HEK293 (cell line): ENCODE data around the gene CSNK1G3.

Experiments
- CTCF ChIA-PET: fragments of 350-600 bp; formaldehyde crosslinking; extraction: SDS; loops from one replicate; lab custom pipeline; 2021; ENCODE audit warnings: antibody characterized with exemption; lab: Yijun Ruan, JAX
- POLR2A ChIA-PET: fragments of 300-600 bp; formaldehyde crosslinking; extraction: SDS; loops from one replicate; lab custom pipeline; 2020; ENCODE audit warnings: antibody characterized with exemption, inconsistent platforms; lab: Yijun Ruan, JAX
- H3K27ac ChIP-seq: fragments of 200-500 bp; sonication (Bioruptor generic); 2 replicates; pipeline ENCODE4 v1.5.1; 2014; ENCODE audit warnings: low read depth, low read length, control low read depth, inconsistent platforms; ENCODE audit errors: extremely low read depth
- H3K36me3 ChIP-seq, 2 experiments: fragments of 200-500 bp in 1 of 2; sonication (Bioruptor generic) in 1 of 2; 1 replicate in 1 of 2; 2 replicates in 1 of 2; pipeline ENCODE4 v1.5.1; 2014 to 2017; ENCODE audit warnings: inconsistent platforms in 2 of 2, low read length in 2 of 2; ENCODE audit not compliant: control insufficient read depth in 2 of 2, insufficient read depth in 1 of 2
- H3K4me1 ChIP-seq: fragments of 200-500 bp; sonication (Bioruptor generic); 2 replicates; pipeline ENCODE4 v1.5.1; 2014; ENCODE audit warnings: mild to moderate bottlenecking, low read length, inconsistent platforms; ENCODE audit not compliant: control insufficient read depth, insufficient read depth
- H3K4me3 ChIP-seq: 2 replicates; pipeline ENCODE4 v1.5.1; 2011; ENCODE audit warnings: low read depth, mild to moderate bottlenecking, control low read depth, low read length, moderate library complexity
- H3K9me3 ChIP-seq: fragments of 200-500 bp; sonication (Bioruptor generic); 2 replicates; pipeline ENCODE4 v1.5.1; 2014; ENCODE audit warnings: low read depth, low read length, inconsistent platforms; ENCODE audit not compliant: control insufficient read depth, insufficient read depth
- EGR2 ChIP-seq: fragments of 450-650 bp; formaldehyde crosslinking; IDR thresholded peaks from 2 replicates; pipeline ENCODE4 v1.5.1; 2016; ENCODE audit warnings: low read depth, missing biosample characterization, missing genetic modification characterization
- MEIS1 ChIP-seq: sonication (generic); formaldehyde crosslinking; IDR thresholded peaks from 2 replicates; pipeline ENCODE4 v1.8.1; 2022; ENCODE audit warnings: missing genetic modification reagents, mild to moderate bottlenecking, borderline replicate concordance
- REST ChIP-seq: fragments of 450-650 bp; formaldehyde crosslinking; IDR thresholded peaks from 2 replicates; pipeline ENCODE4 v1.5.1; 2016; ENCODE audit warnings: missing biosample characterization, missing genetic modification characterization
- ZBTB20 ChIP-seq: fragments of 450-650 bp; formaldehyde crosslinking; IDR thresholded peaks from 2 replicates; pipeline ENCODE4 v1.5.1; 2016; ENCODE audit warnings: missing biosample characterization, missing genetic modification characterization
- ZBTB6 ChIP-seq: fragments of 450-650 bp; formaldehyde crosslinking; IDR thresholded peaks from 2 replicates; pipeline ENCODE4 v1.5.1; 2017; ENCODE audit warnings: missing biosample characterization, missing genetic modification characterization
- ZNF114 ChIP-seq: fragments of 450-650 bp; formaldehyde crosslinking; IDR thresholded peaks from 2 replicates; pipeline ENCODE4 v1.5.0; 2017; ENCODE audit warnings: missing biosample characterization, missing genetic modification characterization
- ZNF140 ChIP-seq: fragments of 450-650 bp; formaldehyde crosslinking; IDR thresholded peaks from 2 replicates; pipeline ENCODE4 v1.5.1; 2016; ENCODE audit warnings: missing biosample characterization, missing genetic modification characterization
- ZNF214 ChIP-seq: fragments of 450-650 bp; formaldehyde crosslinking; IDR thresholded peaks from 2 replicates; pipeline ENCODE4 v1.5.1; 2017; ENCODE audit warnings: missing biosample characterization, mild to moderate bottlenecking, missing genetic modification characterization, borderline replicate concordance
- ZNF223 ChIP-seq: fragments of 450-650 bp; formaldehyde crosslinking; IDR thresholded peaks from 2 replicates; pipeline ENCODE4 v1.5.1; 2016; ENCODE audit warnings: missing biosample characterization, missing genetic modification characterization
- ZNF239 ChIP-seq: fragments of 450-650 bp; formaldehyde crosslinking; IDR thresholded peaks from 2 replicates; pipeline ENCODE4 v1.5.1; 2016; ENCODE audit warnings: missing biosample characterization, missing genetic modification characterization
- ZNF24 ChIP-seq: fragments of 450-650 bp; formaldehyde crosslinking; IDR thresholded peaks from 2 replicates; pipeline ENCODE4 v1.5.1; 2016; ENCODE audit warnings: missing biosample characterization, missing genetic modification characterization
- ZNF302 ChIP-seq: fragments of 450-650 bp; formaldehyde crosslinking; IDR thresholded peaks from 2 replicates; pipeline ENCODE4 v1.5.1; 2016; ENCODE audit warnings: missing biosample characterization, missing genetic modification characterization, low read depth
- ZNF324 ChIP-seq: fragments of 450-650 bp; formaldehyde crosslinking; IDR thresholded peaks from 2 replicates; pipeline ENCODE4 v1.5.1; 2016; ENCODE audit warnings: missing biosample characterization, missing genetic modification characterization
- ZNF544 ChIP-seq: fragments of 450-650 bp; formaldehyde crosslinking; IDR thresholded peaks from 2 replicates; pipeline ENCODE4 v1.5.0; 2017; ENCODE audit warnings: missing biosample characterization, missing genetic modification characterization
- ZNF624 ChIP-seq: fragments of 450-650 bp; formaldehyde crosslinking; IDR thresholded peaks from 2 replicates; pipeline ENCODE4 v1.5.1; 2017; ENCODE audit warnings: missing biosample characterization, missing genetic modification characterization
- ZNF776 ChIP-seq: fragments of 450-650 bp; formaldehyde crosslinking; IDR thresholded peaks from 2 replicates; pipeline ENCODE4 v1.5.0; 2017; ENCODE audit warnings: missing biosample characterization, missing genetic modification characterization, borderline replicate concordance
- TF ChIP-seq, protein P1 (sequence below): fragments of 450-650 bp; formaldehyde crosslinking; IDR thresholded peaks from 2 replicates; pipeline ENCODE4 v1.5.1; 2016; ENCODE audit warnings: missing biosample characterization, missing genetic modification characterization, borderline replicate concordance
- TF ChIP-seq, protein P2 (sequence below): fragments of 450-650 bp; formaldehyde crosslinking; IDR thresholded peaks from 2 replicates; pipeline ENCODE4 v1.5.1; 2016; ENCODE audit warnings: missing biosample characterization, missing genetic modification characterization
- TF ChIP-seq, protein P3 (sequence below): fragments of 450-650 bp; formaldehyde crosslinking; IDR thresholded peaks from 2 replicates; pipeline ENCODE4 v1.5.1; 2017; ENCODE audit warnings: missing biosample characterization, missing genetic modification characterization

Gene CSNK1G3

DNA sequence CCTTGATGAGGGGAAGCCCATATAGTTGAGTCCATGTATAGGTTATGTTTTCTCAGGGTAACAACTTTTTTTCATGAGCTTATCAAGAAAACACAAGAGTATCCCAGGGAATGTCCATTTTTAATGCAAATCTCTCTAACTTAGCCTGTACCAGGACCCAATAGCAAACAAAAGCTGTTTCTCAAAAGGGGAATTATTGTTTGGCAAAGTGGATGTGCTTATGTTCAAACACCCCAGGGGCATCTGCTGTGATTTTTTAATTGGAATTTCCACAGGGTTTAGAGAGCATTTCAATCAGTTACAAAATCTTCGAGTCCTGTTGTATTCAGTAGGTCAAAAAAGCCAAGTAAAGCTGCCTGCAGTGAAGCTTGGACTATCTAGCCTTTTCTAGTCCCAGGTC, 33.4 kb upstream of the CSNK1G3 start:
- Histone ChIP-seq H3K9me3 (no peaks in the 10 kb centered on the region), H3K27ac (no peak overlapping the region), H3K4me3 (no peak overlapping the region), H3K4me1 (no peaks in the 10 kb centered on the region), H3K36me3 (no peaks in the 10 kb centered on the region)
- TF ChIP-seq MEIS1 (CRISPR knock-in tag) (no peak), REST (tag by site-specific recombination) (no peak), ZNF324 (tag by site-specific recombination) (no peak), EGR2 (tag by site-specific recombination) (no peak), ZNF239 (tag by site-specific recombination) (no peak), ZNF114 (tag by site-specific recombination) (no peak), ZNF776 (tag by site-specific recombination) (no peak), ZNF544 (tag by site-specific recombination) (no peak), ZNF223 (tag by site-specific recombination) (no peak), ZNF140 (tag by site-specific recombination) (no peak), ZBTB6 (tag by site-specific recombination) (no peak), ZNF24 (tag by site-specific recombination) (no peak), ZBTB20 (tag by site-specific recombination) (no peak), ZNF214 (tag by site-specific recombination) (no peak), ZNF624 (tag by site-specific recombination) (no peak), ZNF302 (tag by site-specific recombination) (no peak)
- TF ChIP-seq, protein P1, sequence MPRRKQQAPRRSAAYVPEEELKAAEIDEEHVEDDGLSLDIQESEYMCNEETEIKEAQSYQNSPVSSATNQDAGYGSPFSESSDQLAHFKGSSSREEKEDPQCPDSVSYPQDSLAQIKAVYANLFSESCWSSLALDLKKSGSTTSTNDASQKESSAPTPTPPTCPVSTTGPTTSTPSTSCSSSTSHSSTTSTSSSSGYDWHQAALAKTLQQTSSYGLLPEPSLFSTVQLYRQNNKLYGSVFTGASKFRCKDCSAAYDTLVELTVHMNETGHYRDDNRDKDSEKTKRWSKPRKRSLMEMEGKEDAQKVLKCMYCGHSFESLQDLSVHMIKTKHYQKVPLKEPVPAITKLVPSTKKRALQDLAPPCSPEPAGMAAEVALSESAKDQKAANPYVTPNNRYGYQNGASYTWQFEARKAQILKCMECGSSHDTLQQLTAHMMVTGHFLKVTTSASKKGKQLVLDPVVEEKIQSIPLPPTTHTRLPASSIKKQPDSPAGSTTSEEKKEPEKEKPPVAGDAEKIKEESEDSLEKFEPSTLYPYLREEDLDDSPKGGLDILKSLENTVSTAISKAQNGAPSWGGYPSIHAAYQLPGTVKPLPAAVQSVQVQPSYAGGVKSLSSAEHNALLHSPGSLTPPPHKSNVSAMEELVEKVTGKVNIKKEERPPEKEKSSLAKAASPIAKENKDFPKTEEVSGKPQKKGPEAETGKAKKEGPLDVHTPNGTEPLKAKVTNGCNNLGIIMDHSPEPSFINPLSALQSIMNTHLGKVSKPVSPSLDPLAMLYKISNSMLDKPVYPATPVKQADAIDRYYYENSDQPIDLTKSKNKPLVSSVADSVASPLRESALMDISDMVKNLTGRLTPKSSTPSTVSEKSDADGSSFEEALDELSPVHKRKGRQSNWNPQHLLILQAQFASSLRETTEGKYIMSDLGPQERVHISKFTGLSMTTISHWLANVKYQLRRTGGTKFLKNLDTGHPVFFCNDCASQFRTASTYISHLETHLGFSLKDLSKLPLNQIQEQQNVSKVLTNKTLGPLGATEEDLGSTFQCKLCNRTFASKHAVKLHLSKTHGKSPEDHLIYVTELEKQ (tag by site-specific recombination), result no peak
- TF ChIP-seq, protein P2, sequence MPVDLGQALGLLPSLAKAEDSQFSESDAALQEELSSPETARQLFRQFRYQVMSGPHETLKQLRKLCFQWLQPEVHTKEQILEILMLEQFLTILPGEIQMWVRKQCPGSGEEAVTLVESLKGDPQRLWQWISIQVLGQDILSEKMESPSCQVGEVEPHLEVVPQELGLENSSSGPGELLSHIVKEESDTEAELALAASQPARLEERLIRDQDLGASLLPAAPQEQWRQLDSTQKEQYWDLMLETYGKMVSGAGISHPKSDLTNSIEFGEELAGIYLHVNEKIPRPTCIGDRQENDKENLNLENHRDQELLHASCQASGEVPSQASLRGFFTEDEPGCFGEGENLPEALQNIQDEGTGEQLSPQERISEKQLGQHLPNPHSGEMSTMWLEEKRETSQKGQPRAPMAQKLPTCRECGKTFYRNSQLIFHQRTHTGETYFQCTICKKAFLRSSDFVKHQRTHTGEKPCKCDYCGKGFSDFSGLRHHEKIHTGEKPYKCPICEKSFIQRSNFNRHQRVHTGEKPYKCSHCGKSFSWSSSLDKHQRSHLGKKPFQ, result no peak
- TF ChIP-seq, protein P3, sequence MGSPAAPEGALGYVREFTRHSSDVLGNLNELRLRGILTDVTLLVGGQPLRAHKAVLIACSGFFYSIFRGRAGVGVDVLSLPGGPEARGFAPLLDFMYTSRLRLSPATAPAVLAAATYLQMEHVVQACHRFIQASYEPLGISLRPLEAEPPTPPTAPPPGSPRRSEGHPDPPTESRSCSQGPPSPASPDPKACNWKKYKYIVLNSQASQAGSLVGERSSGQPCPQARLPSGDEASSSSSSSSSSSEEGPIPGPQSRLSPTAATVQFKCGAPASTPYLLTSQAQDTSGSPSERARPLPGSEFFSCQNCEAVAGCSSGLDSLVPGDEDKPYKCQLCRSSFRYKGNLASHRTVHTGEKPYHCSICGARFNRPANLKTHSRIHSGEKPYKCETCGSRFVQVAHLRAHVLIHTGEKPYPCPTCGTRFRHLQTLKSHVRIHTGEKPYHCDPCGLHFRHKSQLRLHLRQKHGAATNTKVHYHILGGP, result no peak
- ChIA-PET CTCF (no interaction called here), POLR2A (no interaction called here)
